Measurements from ENCODE around the gene OR13C4. TPM values are rescaled to one million over a fixed set of nuclear protein-coding genes. Genes with fewer than 3 reads are reported as not detected.

The OR13C4 gene
- total RNA-seq, 1 experiment from 2014 or later = not detected

- Histone ChIP-seq H4K20me1 (ENCODE audit: insufficient read depth) (no peaks in the 10 kb centered on the region), H3K27ac (no peak overlapping the region), H3K4me1 (replicated peaks; ENCODE audit: insufficient read depth) (no peaks in the 10 kb centered on the region), H2AFZ (no peak overlapping the region), H3K9me3 (ENCODE audit: insufficient read depth, low read depth) (no peaks in the 10 kb centered on the region), H3K36me3 (ENCODE audit: low read depth) (no peaks in the 10 kb centered on the region), H3K27me3 (ENCODE audit: insufficient read depth, low read depth) (no peaks in the 10 kb centered on the region), H3K9me2 (ENCODE audit: insufficient read depth) (no peaks in the 10 kb centered on the region), H3K4me3 (no peak overlapping the region), H3K4me2 (no peak overlapping the region), H3F3A (ENCODE audit: insufficient read depth, low read depth) (no peaks in the 10 kb centered on the region), H3K79me2 (ENCODE audit: low read depth) (no peaks in the 10 kb centered on the region)
- ChIA-PET POLR2A (ENCODE audit: unreplicated experiment) (no interaction called here), CTCF (no interaction called here)
- no peak for DNase-seq
- TF ChIP-seq EZH2 (IDR thresholded peaks at IDR 0.05; ENCODE audit: low read depth) (no peak), CTCF (conservative IDR thresholded peaks at IDR 0.05) (no peak)
- intact Hi-C loops (cut with micrococcal nuclease; ENCODE audit: unreplicated experiment) = no loop called here
- no TSS peak for BruUV-seq (replicated peaks)
These were observed 20.4 kb downstream of the OR13C4 start for GRCh38 chr9:104506565-104506964.

- H3K79me2 ChIP-seq (ENCODE audit: low read depth) = no peaks in the 10 kb centered on the region
- POLR2A ChIA-PET (ENCODE audit: unreplicated experiment) = no interaction called here
- H3K27me3 ChIP-seq (ENCODE audit: insufficient read depth, low read depth) = no peaks in the 10 kb centered on the region
- intact Hi-C loops (cut with micrococcal nuclease; ENCODE audit: unreplicated experiment) = no loop called here
- no peaks in the 10 kb centered on the region for H3F3A ChIP-seq (ENCODE audit: insufficient read depth, low read depth)
- DNase-seq = no peak
- no peaks in the 10 kb centered on the region for H3K9me2 ChIP-seq (ENCODE audit: insufficient read depth)
- TF ChIP-seq EZH2 (IDR thresholded peaks at IDR 0.05; ENCODE audit: low read depth) (no peak), CTCF (conservative IDR thresholded peaks at IDR 0.05) (no peak)
- no peak within 1 kb of the TSS for H3K4me3 ChIP-seq
- no peaks in the 10 kb centered on the region for H4K20me1 ChIP-seq (ENCODE audit: insufficient read depth)
- CTCF ChIA-PET = no interaction called here
- H3K27ac ChIP-seq = no peak within 1 kb of the TSS
- H2AFZ ChIP-seq = no peak within 1 kb of the TSS
- H3K9me3 ChIP-seq (ENCODE audit: insufficient read depth, low read depth) = no peaks in the 10 kb centered on the region
- H3K4me1 ChIP-seq (replicated peaks; ENCODE audit: insufficient read depth) = no peaks in the 10 kb centered on the region
- H3K4me2 ChIP-seq = no peak within 1 kb of the TSS
- BruUV-seq (replicated peaks) = no TSS peak
- H3K36me3 ChIP-seq (ENCODE audit: low read depth) = no peaks in the 10 kb centered on the region
These were observed 23.0 kb downstream of the OR13C4 start, which contains the start of gene OR13F1 for GRCh38 chr9:104503963-104504362. OR13F1 (plus strand) TSS chr9:104504263; CDS start chr9:104504263, 0 bp downstream.

GRCh38 chr9:104503440-104503839, 23.6 kb downstream of the OR13C4 start:
- no peak overlapping the region for H3K4me3 ChIP-seq
- H3K4me1 ChIP-seq (replicated peaks; ENCODE audit: insufficient read depth) = no peaks in the 10 kb centered on the region
- ChIA-PET POLR2A (ENCODE audit: unreplicated experiment) (no interaction called here), CTCF (no interaction called here)
- no peak overlapping the region for H3K27ac ChIP-seq
- H3F3A ChIP-seq (ENCODE audit: insufficient read depth, low read depth) = no peaks in the 10 kb centered on the region
- no peaks in the 10 kb centered on the region for H3K27me3 ChIP-seq (ENCODE audit: insufficient read depth, low read depth)
- no peaks in the 10 kb centered on the region for H3K9me2 ChIP-seq (ENCODE audit: insufficient read depth)
- H3K36me3 ChIP-seq (ENCODE audit: low read depth) = no peaks in the 10 kb centered on the region
- no peak overlapping the region for H2AFZ ChIP-seq
- TF ChIP-seq EZH2 (IDR thresholded peaks at IDR 0.05; ENCODE audit: low read depth) (no peak), CTCF (conservative IDR thresholded peaks at IDR 0.05) (no peak)
- H3K9me3 ChIP-seq (ENCODE audit: insufficient read depth, low read depth) = no peaks in the 10 kb centered on the region
- no TSS peak for BruUV-seq (replicated peaks)
- no peaks in the 10 kb centered on the region for H3K79me2 ChIP-seq (ENCODE audit: low read depth)
- H4K20me1 ChIP-seq (ENCODE audit: insufficient read depth) = no peaks in the 10 kb centered on the region
- DNase-seq = no peak
- no peak overlapping the region for H3K4me2 ChIP-seq
- intact Hi-C loops (cut with micrococcal nuclease; ENCODE audit: unreplicated experiment) = no loop called here

Measured in PC-9 (cell line).